CD4-positive, alpha-beta memory T cell (primary cell): Measurements from ENCODE around the gene SMPDL3B. TPM values are rescaled to one million over a fixed set of nuclear protein-coding genes. Genes with fewer than 3 reads are reported as not detected.

Experiments used
- CTCF ChIA-PET: fragments of 350-600 bp; sonication (Branson Sonifier 250); formaldehyde crosslinking; loops from one replicate; lab custom pipeline; 2021; ENCODE audit warnings: inconsistent platforms; ENCODE audit not compliant: partially characterized antibody; lab: Charles Lee
- POLR2A ChIA-PET: fragments of 350-600 bp; sonication (Branson Sonifier 250); formaldehyde crosslinking; loops from one replicate; lab custom pipeline; 2021; ENCODE audit not compliant: partially characterized antibody; lab: Charles Lee
- DNase-seq, 5 donors: peaks; one replicate each; pipeline versions ENCODE4 v3.0.0 to v3.0.0-alpha.2; 2020 to 2022; ENCODE audit warnings: mixed read lengths in 1 of 5
- H3K27ac ChIP-seq: one replicate; pipeline ENCODE4 v1.7.0; 2013; ENCODE audit warnings: low read depth, low read length
- H3K27me3 ChIP-seq: 2 replicates; pipeline ENCODE4 v1.7.0; 2013; ENCODE audit warnings: mild to moderate bottlenecking, low read length, moderate library complexity; ENCODE audit not compliant: insufficient read depth
- H3K36me3 ChIP-seq: 2 replicates; pipeline ENCODE4 v1.7.0; 2013; ENCODE audit warnings: mild to moderate bottlenecking, low read length, moderate library complexity; ENCODE audit not compliant: insufficient read depth
- H3K4me1 ChIP-seq: 2 replicates; pipeline ENCODE4 v1.7.0; 2013; ENCODE audit warnings: mild to moderate bottlenecking, low read length, moderate library complexity; ENCODE audit not compliant: insufficient read depth
- H3K4me3 ChIP-seq, 2 donors: one replicate each; pipeline ENCODE4 v1.7.0; 2013; ENCODE audit warnings: low read length in 2 of 2, mild to moderate bottlenecking in 1 of 2
- H3K9me3 ChIP-seq, 2 donors: one replicate each; pipeline ENCODE4 v1.7.0; 2013; ENCODE audit warnings: low read length in 2 of 2, control low read depth in 1 of 2; ENCODE audit not compliant: control insufficient read depth in 1 of 2
- H3K27ac Mint-ChIP-seq, 7 donors: one replicate each; pipeline ENCODE4 v1.8.0; 2020 to 2021; ENCODE audit warnings: mixed read lengths in 7 of 7, mild to moderate bottlenecking in 6 of 7, inconsistent platforms in 3 of 7, moderate library complexity in 3 of 7
- H3K27me3 Mint-ChIP-seq, 2 donors: one replicate each; pipeline ENCODE4 v1.8.0; 2020 to 2021; ENCODE audit warnings: mixed read lengths in 2 of 2
- H3K36me3 Mint-ChIP-seq, 2 donors: one replicate each; pipeline ENCODE4 v1.8.0; 2020 to 2021; ENCODE audit warnings: mixed read lengths in 2 of 2, inconsistent platforms in 1 of 2, mild to moderate bottlenecking in 1 of 2
- H3K4me1 Mint-ChIP-seq, 4 donors: one replicate each; pipeline ENCODE4 v1.8.0; 2020 to 2021; ENCODE audit warnings: mixed read lengths in 4 of 4, mild to moderate bottlenecking in 1 of 4
- H3K4me3 Mint-ChIP-seq, 8 donors: one replicate each; pipeline ENCODE4 v1.8.0; 2020 to 2021; ENCODE audit warnings: mixed read lengths in 8 of 8, mild to moderate bottlenecking in 7 of 8, moderate library complexity in 6 of 8, inconsistent platforms in 3 of 8
- H3K9me3 Mint-ChIP-seq, 8 donors: one replicate each; pipeline ENCODE4 v1.8.0; 2020 to 2021; ENCODE audit warnings: mixed read lengths in 8 of 8, mild to moderate bottlenecking in 5 of 8, inconsistent platforms in 3 of 8, moderate library complexity in 1 of 8
- intact Hi-C: fragments of 100-400 bp; cut with micrococcal nuclease; formaldehyde crosslinking; loops from one replicate; pipeline ENCODE4 v1.15.1; 2023
- polyA plus RNA-seq, 2 donors: library from polyadenylated mRNA; unstranded; fragments of 300-500 nt; fragmentation: Illumina TruSeq; gene quantifications; one replicate each; pipeline ENCODE4 v1.2.3, GENCODE V29; 2021
- total RNA-seq, 2 experiments: library from RNA; stranded (reverse); gene quantifications; one replicate each; pipeline ENCODE4 v1.2.3, GENCODE V29; 2021

Gene SMPDL3B
- total and polyA plus RNA-seq, 4 experiments from 2014 or later: not detected

DNA sequence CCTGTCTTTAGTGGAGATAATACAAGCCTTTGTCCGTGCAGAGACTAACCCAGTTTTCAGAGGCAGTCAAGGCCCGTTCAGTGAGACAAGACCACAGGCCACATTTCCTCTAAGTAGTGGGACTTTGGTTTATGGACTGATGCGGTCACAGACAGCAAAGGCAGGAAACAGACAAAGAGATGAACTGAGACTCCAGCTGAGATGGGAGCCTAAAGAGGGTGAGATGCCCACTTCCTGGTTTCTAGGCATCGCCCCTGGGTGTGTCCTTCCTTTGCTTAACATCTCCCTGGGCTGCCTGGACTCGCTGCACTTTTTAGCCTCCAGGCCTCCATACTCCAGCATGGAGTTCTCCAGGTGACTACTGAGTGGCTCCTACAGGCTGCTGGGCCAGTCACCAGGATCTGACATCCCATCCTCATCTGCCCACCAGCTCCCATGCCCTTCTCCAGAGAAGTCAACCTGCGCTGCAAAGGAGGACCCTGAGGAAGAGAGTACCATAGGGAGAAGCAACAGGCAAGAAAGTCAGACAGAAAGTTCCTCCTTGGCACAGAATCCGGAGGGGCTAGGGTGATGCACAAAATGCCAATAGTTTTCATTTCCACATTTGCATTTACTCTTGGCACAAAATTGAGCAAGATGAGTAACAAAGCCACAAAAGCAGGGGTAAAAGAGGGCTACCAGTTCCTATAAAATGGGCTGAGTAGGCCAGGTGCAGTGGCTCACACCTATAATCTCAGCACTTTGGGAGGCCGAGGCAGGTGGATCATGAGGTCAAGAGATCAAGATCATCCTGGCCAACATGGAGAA lies 47.4 kb upstream of the SMPDL3B start:
- H3K36me3 Mint-ChIP-seq: peaks cover 66 to 78% of the 10 kb centered on the region in 2 donors
- H3K9me3 ChIP-seq: no peaks in the 10 kb centered on the region
- H3K27ac ChIP-seq: peak overlapping the region; percentile 37
- CTCF ChIA-PET: interaction anchor here (0.7 kb wide), 1 partner anchor 22 kb away, joined by 4 read pairs; no protein-coding TSS in a partner anchor
- peak; percentile 46 to 67 (median 64) for DNase-seq
- H3K36me3 ChIP-seq: peaks cover 42% of the 10 kb centered on the region
- peak overlapping the region; percentile 54 to 89 (median 76) for H3K4me3 Mint-ChIP-seq
- H3K9me3 Mint-ChIP-seq: no peaks in the 10 kb centered on the region
- peaks cover 73% of the 10 kb centered on the region for H3K4me1 ChIP-seq
- no peaks in the 10 kb centered on the region for H3K27me3 Mint-ChIP-seq
- peak overlapping the region in 1 of 2 donors; percentile 16 for H3K4me3 ChIP-seq
- intact Hi-C loops: loop anchor here (2.0 kb wide), 2 partner anchors 15 to 29 kb away; partner anchors contain the start of gene THEMIS2
- peaks cover 40 to 96% (median 74%) of the 10 kb centered on the region in 4 donors for H3K4me1 Mint-ChIP-seq
- POLR2A ChIA-PET: interaction anchor here (1.0 to 2.6 kb wide), 3 partner anchors 12 to 18 kb away, joined by 5 to 17 read pairs (median 6); partner anchors contain the start of gene THEMIS2
- H3K27me3 ChIP-seq: no peaks in the 10 kb centered on the region
- peak overlapping the region; percentile 85 to 94 (median 91) for H3K27ac Mint-ChIP-seq

DNA sequence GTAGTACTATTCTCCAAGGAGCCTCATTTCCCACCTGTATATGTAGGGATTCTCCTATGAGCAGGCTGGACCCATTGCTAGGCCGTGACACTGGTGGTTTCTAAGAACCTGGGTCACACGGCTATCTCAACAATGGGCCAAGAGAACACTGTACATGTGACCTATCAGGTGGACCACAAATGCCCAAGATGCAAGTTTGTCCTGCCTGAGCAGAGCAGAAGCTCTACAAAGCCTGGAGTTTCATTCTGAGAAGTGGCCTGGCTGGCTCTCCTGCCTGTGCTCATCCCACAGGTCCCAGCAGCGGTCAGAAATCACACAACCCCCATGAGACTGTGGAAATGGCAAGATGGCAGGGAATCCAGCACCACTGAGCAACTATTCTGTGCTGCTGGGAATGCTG lies 45.3 kb upstream of the SMPDL3B start:
- DNase-seq: no peak
- H3K4me3 Mint-ChIP-seq: peak overlapping the region in 3 of 8 donors; percentile 29 to 44 (median 39)
- H3K4me1 Mint-ChIP-seq: peaks cover 38 to 85% (median 67%) of the 10 kb centered on the region in 4 donors
- ChIA-PET CTCF (no interaction called here), POLR2A (no interaction called here)
- H3K36me3 ChIP-seq: peaks cover 41% of the 10 kb centered on the region
- H3K27ac ChIP-seq: peak overlapping the region; percentile 30
- no peaks in the 10 kb centered on the region for H3K27me3 Mint-ChIP-seq
- no peaks in the 10 kb centered on the region for H3K9me3 ChIP-seq
- H3K9me3 Mint-ChIP-seq: no peaks in the 10 kb centered on the region
- no peak overlapping the region for H3K4me3 ChIP-seq
- peaks cover 59 to 77% of the 10 kb centered on the region in 2 donors for H3K36me3 Mint-ChIP-seq
- peaks cover 77% of the 10 kb centered on the region for H3K4me1 ChIP-seq
- H3K27ac Mint-ChIP-seq: peak overlapping the region in 6 of 7 donors; percentile 64 to 88 (median 77)
- intact Hi-C loops: no loop called here
- H3K27me3 ChIP-seq: no peaks in the 10 kb centered on the region

DNA sequence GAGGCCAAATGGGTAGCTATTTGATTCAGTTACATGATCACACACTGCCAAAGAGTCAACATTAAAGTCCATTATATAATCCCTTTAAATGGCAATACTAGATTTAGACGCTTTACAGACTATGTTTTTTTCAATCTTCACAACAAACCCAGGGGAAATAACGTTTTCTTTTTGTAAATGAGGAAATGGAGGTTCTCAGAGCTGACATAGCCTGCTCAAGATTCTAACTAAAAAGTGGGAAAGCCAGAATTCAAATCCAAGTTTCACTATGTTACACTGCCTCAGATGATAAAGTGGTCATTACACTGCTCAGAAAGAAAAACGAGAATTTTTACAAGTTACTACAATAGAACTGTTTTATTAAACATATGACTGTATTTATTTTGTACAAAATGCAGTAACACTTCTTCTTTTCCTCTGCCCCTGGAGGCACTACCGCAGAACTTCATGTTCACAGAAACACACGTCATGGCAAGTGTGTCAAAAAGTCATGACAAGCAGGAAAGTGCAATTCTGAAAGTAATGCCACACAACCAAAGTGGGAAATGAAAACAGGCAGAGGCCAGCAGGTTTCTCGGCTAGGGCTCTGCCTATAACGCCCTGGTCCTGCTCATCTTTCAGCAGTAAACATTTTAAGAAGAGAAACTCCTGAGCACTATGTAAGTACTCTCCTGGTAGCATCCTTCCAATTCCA lies 43.5 kb upstream of the SMPDL3B start:
- Mint-ChIP-seq H3K4me3 (peak overlapping the region in 6 of 8 donors; percentile 8 to 80 (median 39)), H3K27ac (peak overlapping the region; percentile 43 to 96 (median 89)), H3K27me3 (no peaks in the 10 kb centered on the region), H3K36me3 (peaks cover 55 to 71% of the 10 kb centered on the region in 2 donors), H3K4me1 (peaks cover 31 to 77% (median 54%) of the 10 kb centered on the region in 4 donors), H3K9me3 (no peaks in the 10 kb centered on the region)
- H3K27me3 ChIP-seq: no peaks in the 10 kb centered on the region
- H3K36me3 ChIP-seq: peaks cover 37% of the 10 kb centered on the region
- no peak overlapping the region for H3K4me3 ChIP-seq
- H3K27ac ChIP-seq: peak overlapping the region; percentile 52
- peaks cover 60% of the 10 kb centered on the region for H3K4me1 ChIP-seq
- no peaks in the 10 kb centered on the region for H3K9me3 ChIP-seq
- CTCF ChIA-PET: interaction anchor here (1.5 kb wide), 1 partner anchor 34 kb away, joined by 3 read pairs; no protein-coding TSS in a partner anchor
- POLR2A ChIA-PET: interaction anchor here (0.8 kb wide), 1 partner anchor 18 kb away, joined by 3 read pairs; no protein-coding TSS in a partner anchor
- intact Hi-C loops: no loop called here
- DNase-seq: peak in 4 of 5 donors; percentile 33 to 67 (median 50)

DNA sequence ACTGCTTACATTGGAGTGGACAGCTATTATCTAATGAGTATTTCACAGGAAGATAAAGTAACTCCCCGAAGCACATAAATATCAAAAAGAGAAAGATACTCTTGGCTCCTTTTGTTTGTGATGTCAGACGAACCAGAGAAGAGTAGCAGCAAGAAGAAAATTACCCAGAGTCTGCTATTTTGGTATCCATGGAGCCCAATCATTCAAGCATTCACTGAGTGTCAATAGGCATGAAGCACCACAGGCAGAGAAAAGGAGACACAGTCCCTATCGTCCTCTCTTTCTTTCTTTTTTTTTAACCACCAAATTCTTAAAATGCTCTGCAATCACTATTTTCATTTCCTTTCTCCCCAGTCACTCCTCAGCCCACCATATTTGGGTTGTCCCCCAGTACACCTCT lies 40.3 kb upstream of the SMPDL3B start:
- Mint-ChIP-seq H3K4me3 (no peak overlapping the region), H3K4me1 (peaks cover 18 to 48% (median 31%) of the 10 kb centered on the region in 4 donors), H3K36me3 (peaks cover 49 to 67% of the 10 kb centered on the region in 2 donors), H3K27me3 (no peaks in the 10 kb centered on the region), H3K27ac (peak overlapping the region in 6 of 7 donors; percentile 44 to 89 (median 68)), H3K9me3 (no peaks in the 10 kb centered on the region)
- ChIA-PET CTCF (interaction anchor here (1.2 kb wide), 1 partner anchor 37 kb away, joined by 3 read pairs; no protein-coding TSS in a partner anchor), POLR2A (no interaction called here)
- Histone ChIP-seq H3K9me3 (no peaks in the 10 kb centered on the region), H3K4me3 (no peak overlapping the region), H3K27me3 (no peaks in the 10 kb centered on the region), H3K4me1 (peaks cover 29% of the 10 kb centered on the region), H3K36me3 (peaks cover 53% of the 10 kb centered on the region), H3K27ac (no peak overlapping the region)
- intact Hi-C loops: no loop called here
- no peak for DNase-seq

DNA sequence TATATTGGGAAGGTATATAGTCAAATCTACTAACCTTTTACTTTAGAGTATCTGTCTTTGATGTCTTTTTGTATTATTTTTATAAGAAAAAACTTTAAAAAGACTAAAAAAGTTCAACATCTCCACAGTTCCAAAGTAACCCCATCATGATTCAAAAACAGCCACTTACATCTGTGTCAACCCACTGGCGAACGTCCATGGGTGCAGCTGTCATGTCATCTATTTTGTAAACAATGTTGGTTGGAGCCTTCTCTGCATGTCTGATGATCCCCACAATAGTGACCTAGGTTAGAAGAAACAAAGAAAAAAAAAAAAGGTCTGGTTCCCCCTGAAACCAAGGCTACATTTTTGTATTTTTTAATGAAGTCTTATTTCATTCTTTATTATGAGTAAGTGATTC lies 28.0 kb upstream of the SMPDL3B start:
- H3K4me1 ChIP-seq: no peaks in the 10 kb centered on the region
- peaks cover 56% of the 10 kb centered on the region for H3K36me3 ChIP-seq
- no peaks in the 10 kb centered on the region for H3K27me3 ChIP-seq
- Mint-ChIP-seq H3K4me1 (peaks cover 3 to 11% (median 6%) of the 10 kb centered on the region in 4 donors), H3K36me3 (peaks cover 29 to 55% of the 10 kb centered on the region in 2 donors), H3K9me3 (no peaks in the 10 kb centered on the region), H3K27me3 (no peaks in the 10 kb centered on the region), H3K4me3 (no peak overlapping the region), H3K27ac (no peak overlapping the region)
- ChIA-PET POLR2A (no interaction called here), CTCF (no interaction called here)
- H3K4me3 ChIP-seq: no peak overlapping the region
- no peaks in the 10 kb centered on the region for H3K9me3 ChIP-seq
- intact Hi-C loops: no loop called here
- no peak for DNase-seq
- H3K27ac ChIP-seq: no peak overlapping the region

DNA sequence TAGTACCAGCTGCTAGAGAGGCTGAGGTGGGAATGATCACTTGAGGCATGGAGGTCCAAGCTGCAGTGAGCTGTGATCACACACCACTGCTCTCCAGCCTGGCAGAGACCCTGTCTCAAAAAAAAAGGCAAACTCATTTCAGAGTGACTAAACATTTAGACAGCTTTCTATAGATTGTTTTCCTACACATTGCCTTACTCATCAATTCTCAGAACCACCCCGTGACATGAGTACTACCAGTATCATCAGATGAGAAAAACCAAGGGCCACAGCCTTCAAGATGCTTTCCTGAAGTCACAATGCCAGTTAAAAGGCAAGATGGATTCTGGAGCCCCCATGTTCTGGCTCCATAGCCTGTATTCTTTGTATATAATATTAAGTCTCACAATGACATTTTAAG lies 22.4 kb upstream of the SMPDL3B start:
- ChIA-PET POLR2A (interaction anchor here (0.6 kb wide), 1 partner anchor 32 kb away, joined by 4 read pairs; no protein-coding TSS in a partner anchor), CTCF (no interaction called here)
- Histone ChIP-seq H3K36me3 (peaks cover 23% of the 10 kb centered on the region), H3K27me3 (no peaks in the 10 kb centered on the region), H3K9me3 (no peaks in the 10 kb centered on the region), H3K4me3 (no peak overlapping the region), H3K27ac (no peak overlapping the region), H3K4me1 (peaks cover 11% of the 10 kb centered on the region)
- intact Hi-C loops: no loop called here
- no peak for DNase-seq
- peak overlapping the region in 6 of 7 donors; percentile 41 to 73 (median 48) for H3K27ac Mint-ChIP-seq
- H3K4me3 Mint-ChIP-seq: peak overlapping the region in 6 of 8 donors; percentile 15 to 51 (median 26)
- peaks cover 14 to 31% (median 20%) of the 10 kb centered on the region in 4 donors for H3K4me1 Mint-ChIP-seq
- H3K27me3 Mint-ChIP-seq: no peaks in the 10 kb centered on the region
- peaks cover 0 to 5% (median 0%) of the 10 kb centered on the region in 8 donors for H3K9me3 Mint-ChIP-seq
- peaks cover 11 to 45% of the 10 kb centered on the region in 2 donors for H3K36me3 Mint-ChIP-seq
